WTC11 (cell line): Measurements from ENCODE around the gene MYO5C. TPM values are rescaled to one million over a fixed set of nuclear protein-coding genes. Genes with fewer than 3 reads are reported as not detected.

ENCODE experiments used
- ATAC-seq: fragments of 200-7000 bp; cut with Tn5 transposase; 2 replicates; pipeline ENCODE4 v1.10.0; 2021; ENCODE audit warnings: mild to moderate bottlenecking, moderate library complexity
- CTCF ChIA-PET: fragments of 300-600 bp; sonication (Branson Sonifier 250); formaldehyde crosslinking; loops from one replicate; lab custom pipeline; 2021; ENCODE audit warnings: antibody characterized with exemption; lab: Charles Lee
- POLR2A ChIA-PET: fragments of 350-600 bp; sonication (Branson Sonifier 250); formaldehyde crosslinking; loops from one replicate; lab custom pipeline; 2021; ENCODE audit warnings: antibody characterized with exemption; lab: Charles Lee
- DNase-seq: peaks from one replicate; pipeline ENCODE4 v3.0.0; 2021; ENCODE audit warnings: low spot score
- H3K27ac Mint-ChIP-seq: 2 replicates; pipeline ENCODE4 v1.8.0; 2021; ENCODE audit warnings: mixed read lengths
- H3K27me3 Mint-ChIP-seq: 2 replicates; pipeline ENCODE4 v1.8.0; 2021; ENCODE audit warnings: low read depth, mild to moderate bottlenecking, moderate library complexity, mixed read lengths
- H3K36me3 Mint-ChIP-seq: 2 replicates; pipeline ENCODE4 v1.8.0; 2021; ENCODE audit warnings: mixed read lengths
- H3K4me1 Mint-ChIP-seq: 2 replicates; pipeline ENCODE4 v1.8.0; 2022; ENCODE audit warnings: mixed read lengths
- H3K4me3 Mint-ChIP-seq: 2 replicates; pipeline ENCODE4 v1.8.0; 2021; ENCODE audit warnings: mild to moderate bottlenecking, moderate library complexity, mixed read lengths
- H3K9me3 Mint-ChIP-seq: 2 replicates; pipeline ENCODE4 v1.8.0; 2021; ENCODE audit warnings: mixed read lengths
- ATF3 ChIP-seq: sonication (generic); formaldehyde crosslinking; conservative IDR thresholded peaks from 2 replicates; pipeline ENCODE4 v1.8.1; 2022; ENCODE audit warnings: mild to moderate bottlenecking, missing genetic modification reagents
- ATF6 ChIP-seq: sonication (generic); formaldehyde crosslinking; IDR thresholded peaks from 2 replicates; pipeline ENCODE4 v1.8.1; 2023; ENCODE audit warnings: mild to moderate bottlenecking, missing genetic modification reagents
- CBFB ChIP-seq: sonication (generic); formaldehyde crosslinking; IDR thresholded peaks from 2 replicates; pipeline ENCODE4 v1.8.1; 2022; ENCODE audit warnings: mild to moderate bottlenecking, low read depth, missing genetic modification reagents
- CREM ChIP-seq: sonication (generic); formaldehyde crosslinking; IDR thresholded peaks from 2 replicates; pipeline ENCODE4 v1.8.1; 2022; ENCODE audit warnings: mild to moderate bottlenecking, missing genetic modification reagents, moderate library complexity
- ELF4 ChIP-seq: sonication (generic); formaldehyde crosslinking; IDR thresholded peaks from 2 replicates; pipeline ENCODE4 v1.8.1; 2022; ENCODE audit warnings: low read depth, mild to moderate bottlenecking, moderate library complexity, missing genetic modification reagents
- ETV6 ChIP-seq: sonication (generic); formaldehyde crosslinking; IDR thresholded peaks from 2 replicates; pipeline ENCODE4 v1.8.1; 2022; ENCODE audit warnings: mild to moderate bottlenecking, missing genetic modification reagents
- FOXJ3 ChIP-seq: sonication (generic); formaldehyde crosslinking; IDR thresholded peaks from 2 replicates; pipeline ENCODE4 v1.9.0; 2021; ENCODE audit warnings: missing genetic modification reagents, mild to moderate bottlenecking, borderline replicate concordance
- FOXK1 ChIP-seq: sonication (generic); formaldehyde crosslinking; IDR thresholded peaks from 2 replicates; pipeline ENCODE4 v1.8.0; 2022; ENCODE audit warnings: mild to moderate bottlenecking, moderate library complexity, missing genetic modification reagents
- GRHL2 ChIP-seq: fragments of 250-450 bp; sonication (Bioruptor Pico); IDR thresholded peaks from 2 replicates; pipeline ENCODE4 v1.8.0; 2022; ENCODE audit warnings: mild to moderate bottlenecking, moderate library complexity; ENCODE audit not compliant: insufficient replicate concordance, severe bottlenecking
- GTF2I ChIP-seq: fragments of 250-450 bp; sonication (Bioruptor Pico); conservative IDR thresholded peaks from 2 replicates; pipeline ENCODE4 v1.4.0; 2021; ENCODE audit warnings: mild to moderate bottlenecking
- IRF1 ChIP-seq: sonication (generic); formaldehyde crosslinking; IDR thresholded peaks from 2 replicates; pipeline ENCODE4 v1.8.0; 2023; ENCODE audit warnings: missing genetic modification reagents
- JAZF1 ChIP-seq: fragments of 250-450 bp; sonication (Bioruptor Pico); IDR thresholded peaks from 2 replicates; pipeline ENCODE4 v1.9.0; 2021; ENCODE audit warnings: moderate library complexity, mild to moderate bottlenecking, inconsistent platforms
- MAX ChIP-seq: sonication (generic); formaldehyde crosslinking; IDR thresholded peaks from 2 replicates; pipeline ENCODE4 v1.8.0; 2022; ENCODE audit warnings: mild to moderate bottlenecking, missing genetic modification reagents
- MLX ChIP-seq: sonication (generic); formaldehyde crosslinking; IDR thresholded peaks from 2 replicates; pipeline ENCODE4 v1.8.1; 2023; ENCODE audit warnings: mild to moderate bottlenecking, missing genetic modification reagents, moderate library complexity
- OVOL2 ChIP-seq: fragments of 250-450 bp; sonication (Bioruptor Pico); IDR thresholded peaks from 2 replicates; pipeline ENCODE4 v1.9.0; 2021; ENCODE audit warnings: mild to moderate bottlenecking, borderline replicate concordance
- PREB ChIP-seq: sonication (generic); formaldehyde crosslinking; IDR thresholded peaks from 2 replicates; pipeline ENCODE4 v1.8.1; 2022; ENCODE audit warnings: mild to moderate bottlenecking, missing genetic modification reagents, moderate library complexity, borderline replicate concordance
- RORB ChIP-seq: fragments of 250-450 bp; sonication (Bioruptor Pico); IDR thresholded peaks from 2 replicates; pipeline ENCODE4 v1.9.0; 2021; ENCODE audit warnings: mild to moderate bottlenecking
- SOX15 ChIP-seq: fragments of 250-450 bp; sonication (Bioruptor Pico); IDR thresholded peaks from 2 replicates; pipeline ENCODE4 v1.9.0; 2021; ENCODE audit warnings: mild to moderate bottlenecking
- TCF7 ChIP-seq: sonication (generic); formaldehyde crosslinking; IDR thresholded peaks from 2 replicates; pipeline ENCODE4 v1.8.0; 2022; ENCODE audit warnings: mild to moderate bottlenecking, low read depth, missing genetic modification reagents, moderate library complexity
- TEAD4 ChIP-seq: sonication (generic); formaldehyde crosslinking; IDR thresholded peaks from 2 replicates; pipeline ENCODE4 v1.8.0; 2022; ENCODE audit warnings: mild to moderate bottlenecking, missing genetic modification reagents
- USF1 ChIP-seq: sonication (generic); formaldehyde crosslinking; IDR thresholded peaks from 2 replicates; pipeline ENCODE4 v1.8.0; 2022; ENCODE audit warnings: mild to moderate bottlenecking, missing genetic modification reagents
- ZNF121 ChIP-seq: sonication (generic); formaldehyde crosslinking; IDR thresholded peaks from 2 replicates; pipeline ENCODE4 v1.8.0; 2023; ENCODE audit warnings: missing genetic modification reagents
- ZNF138 ChIP-seq: sonication (generic); formaldehyde crosslinking; conservative IDR thresholded peaks from 2 replicates; pipeline ENCODE4 v1.8.1; 2022; ENCODE audit warnings: mild to moderate bottlenecking, moderate library complexity, missing genetic modification reagents
- ZNF263 ChIP-seq: sonication (generic); formaldehyde crosslinking; IDR thresholded peaks from 2 replicates; pipeline ENCODE4 v1.8.1; 2022; ENCODE audit warnings: low read depth, mild to moderate bottlenecking, moderate library complexity, missing genetic modification reagents
- ZNF317 ChIP-seq: sonication (generic); formaldehyde crosslinking; IDR thresholded peaks from 2 replicates; pipeline ENCODE4 v1.8.1; 2023; ENCODE audit warnings: low read depth, mild to moderate bottlenecking, moderate library complexity, missing genetic modification reagents, borderline replicate concordance
- ZNF423 ChIP-seq: fragments of 250-450 bp; sonication (Bioruptor Pico); IDR thresholded peaks from 2 replicates; pipeline ENCODE4 v2.1.2; 2022; ENCODE audit warnings: mild to moderate bottlenecking, moderate library complexity
- ZNF425 ChIP-seq: fragments of 250-450 bp; sonication (Bioruptor Pico); conservative IDR thresholded peaks from 2 replicates; pipeline ENCODE4 v1.9.0; 2021; ENCODE audit warnings: mild to moderate bottlenecking
- total RNA-seq: library from RNA; stranded (reverse); gene quantifications from 3 replicates; pipeline ENCODE4 v1.2.3, GENCODE V29; 2021
- TF ChIP-seq, protein P1 (sequence below): sonication (generic); formaldehyde crosslinking; IDR thresholded peaks from 2 replicates; pipeline ENCODE4 v1.8.0; 2022; ENCODE audit warnings: mild to moderate bottlenecking, missing genetic modification reagents

Gene MYO5C
- total RNA-seq, 1 experiment from 2014 or later = 25.3 TPM

- no peak for DNase-seq
- Mint-ChIP-seq H3K36me3 (peaks cover 40% of the 10 kb centered on the region), H3K4me3 (no peak overlapping the region), H3K27ac (no peak overlapping the region), H3K27me3 (no peaks in the 10 kb centered on the region), H3K4me1 (peaks cover 27% of the 10 kb centered on the region), H3K9me3 (no peaks in the 10 kb centered on the region)
- ChIA-PET POLR2A (no interaction called here), CTCF (interaction anchor here (0.6 to 2.4 kb wide), 8 partner anchors 13 to 481 kb away, joined by 3 to 13 read pairs (median 5); partner anchors contain the start of gene MYO5C)
- TF ChIP-seq JAZF1 (CRISPR knock-in tag) (no peak), OVOL2 (CRISPR knock-in tag) (no peak), ZNF423 (CRISPR knock-in tag) (no peak), USF1 (CRISPR knock-in tag) (no peak), RORB (CRISPR knock-in tag) (no peak), TEAD4 (CRISPR knock-in tag) (no peak), FOXJ3 (CRISPR knock-in tag) (no peak), SOX15 (CRISPR knock-in tag) (no peak), PREB (no peak), TCF7 (no peak), MAX (CRISPR knock-in tag) (no peak), MLX (CRISPR knock-in tag) (no peak), ZNF263 (CRISPR knock-in tag) (no peak), ZNF121 (CRISPR knock-in tag) (no peak), GTF2I (CRISPR knock-in tag) (no peak), ZNF425 (no peak), FOXK1 (CRISPR knock-in tag) (no peak), ZNF317 (CRISPR knock-in tag) (no peak), CREM (CRISPR knock-in tag) (no peak), CBFB (CRISPR knock-in tag) (no peak)
- ATAC-seq = peak; percentile 32
Observed at GRCh38 chr15:52254391-52254790, 41.2 kb downstream of the MYO5C start.

DNA sequence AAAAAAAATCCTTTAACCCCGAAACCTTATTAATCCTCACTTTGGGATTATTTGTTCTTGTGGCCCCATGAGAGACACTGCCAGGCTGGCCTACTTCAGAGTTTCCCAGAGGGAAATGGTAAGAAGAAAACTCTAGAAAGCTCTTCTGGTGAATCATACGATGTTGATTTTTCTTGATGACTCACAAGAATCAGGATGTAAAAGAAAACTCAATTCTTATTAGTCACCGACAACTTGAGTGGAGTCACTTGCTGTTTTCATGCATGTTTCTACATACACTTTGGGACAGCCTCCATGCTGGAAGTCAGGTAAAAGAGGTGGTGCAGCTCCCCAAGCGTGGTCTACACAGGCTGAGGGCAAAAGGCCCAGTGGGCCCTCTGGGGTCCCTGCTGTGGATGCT lies 42.8 kb downstream of the MYO5C start:
- Mint-ChIP-seq H3K4me1 (peaks cover 15% of the 10 kb centered on the region), H3K9me3 (no peaks in the 10 kb centered on the region), H3K27ac (0 out of 2 replicates have a peak overlapping the region, but pooled peaks have one; percentile 27), H3K27me3 (no peaks in the 10 kb centered on the region), H3K4me3 (no peak overlapping the region), H3K36me3 (peaks cover 46% of the 10 kb centered on the region)
- POLR2A ChIA-PET = no interaction called here
- CTCF ChIA-PET = no interaction called here
- no peak for DNase-seq
- no peak for ATAC-seq
- TF ChIP-seq ATF6 (CRISPR knock-in tag) (no peak), ELF4 (CRISPR knock-in tag) (no peak), TCF7 (no peak), ZNF138 (no peak), IRF1 (CRISPR knock-in tag) (no peak), ATF3 (CRISPR knock-in tag) (no peak), GRHL2 (no peak), ETV6 (CRISPR knock-in tag) (no peak)
- TF ChIP-seq, protein P1, sequence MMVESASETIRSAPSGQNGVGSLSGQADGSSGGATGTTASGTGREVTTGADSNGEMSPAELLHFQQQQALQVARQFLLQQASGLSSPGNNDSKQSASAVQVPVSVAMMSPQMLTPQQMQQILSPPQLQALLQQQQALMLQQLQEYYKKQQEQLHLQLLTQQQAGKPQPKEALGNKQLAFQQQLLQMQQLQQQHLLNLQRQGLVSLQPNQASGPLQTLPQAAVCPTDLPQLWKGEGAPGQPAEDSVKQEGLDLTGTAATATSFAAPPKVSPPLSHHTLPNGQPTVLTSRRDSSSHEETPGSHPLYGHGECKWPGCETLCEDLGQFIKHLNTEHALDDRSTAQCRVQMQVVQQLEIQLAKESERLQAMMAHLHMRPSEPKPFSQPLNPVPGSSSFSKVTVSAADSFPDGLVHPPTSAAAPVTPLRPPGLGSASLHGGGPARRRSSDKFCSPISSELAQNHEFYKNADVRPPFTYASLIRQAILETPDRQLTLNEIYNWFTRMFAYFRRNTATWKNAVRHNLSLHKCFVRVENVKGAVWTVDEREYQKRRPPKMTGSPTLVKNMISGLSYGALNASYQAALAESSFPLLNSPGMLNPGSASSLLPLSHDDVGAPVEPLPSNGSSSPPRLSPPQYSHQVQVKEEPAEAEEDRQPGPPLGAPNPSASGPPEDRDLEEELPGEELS (CRISPR knock-in tag) = no peak
